Heart left ventricle (tissue), 16 donors: ENCODE data around the gene ABCB9. TPM values are rescaled to one million over a fixed set of nuclear protein-coding genes. Genes with fewer than 3 reads are reported as not detected.

ENCODE experiments used
- ATAC-seq, 4 donors: fragments of 200-7000 bp; cut with Tn5 transposase; one replicate each; pipeline ENCODE4 v1.9.1; 2020 to 2022; ENCODE audit warnings: moderate library complexity in 4 of 4, mild to moderate bottlenecking in 3 of 4, moderate number of reproducible peaks in 1 of 4
- DNase-seq, 5 donors: peaks; one replicate each; pipeline ENCODE4 v3.0.0-alpha.2; 2020
- H3K27ac ChIP-seq, 12 donors: fragments of 200-600 bp; sonication (generic) in 4 of 12; one replicate each; pipeline versions ENCODE4 v1.5.0 to v1.8.0; 2016 to 2022; ENCODE audit warnings: mild to moderate bottlenecking in 2 of 12
- H3K27me3 ChIP-seq, 9 donors: fragments of 200-600 bp; sonication (generic) in 2 of 9; one replicate each; pipeline versions ENCODE4 v1.5.1 to v1.8.0; 2016 to 2022; ENCODE audit warnings: mild to moderate bottlenecking in 3 of 9
- H3K36me3 ChIP-seq, 9 donors: fragments of 200-600 bp; sonication (generic) in 2 of 9; one replicate each; pipeline versions ENCODE4 v1.5.0 to v1.8.0; 2018 to 2022; ENCODE audit warnings: mild to moderate bottlenecking in 2 of 9
- H3K4me1 ChIP-seq, 12 donors: fragments of 200-600 bp; sonication (generic) in 4 of 12; one replicate each; pipeline versions ENCODE4 v1.5.0 to v1.8.0; 2016 to 2022; ENCODE audit warnings: mild to moderate bottlenecking in 3 of 12
- H3K4me3 ChIP-seq, 12 donors: fragments of 200-600 bp; sonication (generic) in 4 of 12; one replicate each; pipeline versions ENCODE4 v1.5.0 to v1.8.0; 2017 to 2022; ENCODE audit warnings: mild to moderate bottlenecking in 9 of 12, moderate library complexity in 4 of 12
- H3K9me3 ChIP-seq, 12 donors: fragments of 200-600 bp; sonication (generic) in 4 of 12; one replicate each; pipeline versions ENCODE4 v1.5.0 to v1.8.0; 2016 to 2022; ENCODE audit warnings: mild to moderate bottlenecking in 1 of 12
- POLR2A ChIP-seq, 2 donors: fragments of 450-650 bp; IDR thresholded peaks; one replicate each; pipeline ENCODE4 v1.6.1; 2017; ENCODE audit warnings: antibody characterized with exemption in 2 of 2, mild to moderate bottlenecking in 2 of 2, moderate library complexity in 2 of 2
- WGBS, 4 donors: extraction: QIAGEN DNeasy Blood & Tissue Kit in 2 of 4; methylation state at CpG; one replicate each; pipeline versions ENCODE4 v1.1.5 to v1.1.7; 2013 to 2018; 5-methylcytosine and 5-hydroxymethylcytosine counted together
- intact Hi-C, 10 donors: fragments of 100-400 bp; cut with DNase I; formaldehyde crosslinking; loops; one replicate each; pipeline versions ENCODE4 v1.11.1 to v1.14.2; 2022
- polyA plus RNA-seq, 2 donors: library from polyadenylated mRNA; stranded (reverse); fragments of 200-250 nt; gene quantifications; one replicate each; pipeline ENCODE4 v1.2.3, GENCODE V29; 2013
- total RNA-seq, 9 donors: library from RNA; depleted of rRNA in 2 of 9; stranded (reverse); fragments of >200 nt in 2 of 9; fragmentation: NEBNext Ultra II Directional in 3 of 9; extraction: Animal tissue kit (Norgen Biotek cat#: 25700) in 3 of 9; gene quantifications; one replicate each; pipeline versions ENCODE4 v1.1.0 to v1.2.4, GENCODE V29; 2016 to 2023
- TF ChIP-seq, protein P1 (sequence below), 12 donors: fragments of 200-600 bp; sonication (generic) in 4 of 12; IDR thresholded peaks; one replicate each; pipeline versions ENCODE4 v1.5.0 to v1.8.0; 2018 to 2022; ENCODE audit warnings: antibody characterized with exemption in 12 of 12, mild to moderate bottlenecking in 5 of 12
- donor health status: ischemic (EF 13 %, LVEDD 7.1; RV severe dilation, severe dysfunction).
- donor health status: healthy with polysubstance abuse.
- donor health status: DM: no; HTN: yes; CAD: no.
- donor health status: DM: no; HTN: no; CAD: no.
- donor health status: ischemic (EF 25% LVEDD 6.9; RV normal size, moderate dysfunction).
- donor health status: ischemic (EF 25% LVEDD 5.7; RV mildly dilated, moderate dysfunction).
- donor health status: healthy.
- donor health status: DM: yes; HTN: yes; CAD: no.
- donor health status: ischemic (EF 35%, LVEDD 5.7; RV mildly dilated, moderate dysfunction).
- donor health status: nonischemic (EF 11% LVEDD 7.7; RV severe dilation, severe dysfunction).
- donor health status: DM: yes; HTN: yes; CAD: no.
- donor health status: PGD.
- donor health status: ischemic (EF 29% LVEDD 5.4; RV normal size, mild dysfunction).
- donor health status: nonischemic (EF 23%, LVEDD 6.1; RV moderate dilation, normal function).

The ABCB9 gene
- total and polyA plus RNA-seq, 11 donors, result 3.1 to 8.6 (median 4.6) TPM

DNA sequence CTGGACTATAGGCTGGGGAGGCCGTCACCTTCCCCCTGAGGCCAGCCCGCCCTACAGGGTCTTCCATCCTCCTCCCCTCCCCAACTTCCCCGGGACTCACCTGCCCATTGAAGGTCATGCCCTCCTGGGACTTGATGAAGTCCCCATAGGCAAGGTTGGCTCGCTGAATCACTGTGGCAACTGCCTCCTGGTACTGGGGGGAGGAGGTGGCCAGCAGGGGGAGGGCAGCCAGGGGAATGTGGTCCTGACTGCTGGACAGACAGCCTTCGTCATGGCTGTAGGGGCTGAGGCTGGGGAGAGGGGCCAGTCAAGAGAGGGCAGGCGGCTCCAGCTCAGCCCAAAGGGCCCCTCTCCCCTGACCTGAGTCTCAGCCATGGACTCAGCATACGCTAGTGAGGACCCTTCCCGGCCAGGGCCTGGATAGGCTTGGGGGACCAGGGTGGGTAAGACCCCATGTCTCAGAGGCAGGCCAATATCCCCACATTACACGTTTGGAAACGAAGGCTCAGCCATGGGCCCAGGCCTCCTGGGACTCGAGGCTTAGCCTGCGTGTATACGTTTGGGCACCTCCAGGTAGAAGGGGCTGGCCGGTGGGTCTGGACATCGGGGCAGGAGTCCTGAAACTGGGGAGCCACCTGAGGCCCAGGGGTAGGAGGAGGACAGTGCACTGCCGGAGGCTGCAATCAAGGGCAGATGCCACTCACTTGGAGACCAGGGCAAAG is 30.5 kb upstream of the ABCB9 start:
- peaks cover 0 to 62% (median 22%) of the 10 kb centered on the region in 9 donors for H3K36me3 ChIP-seq
- no peak overlapping the region for H3K4me3 ChIP-seq
- intact Hi-C loops, result no loop called here
- no peak for ATAC-seq
- peaks cover 0 to 27% (median 4%) of the 10 kb centered on the region in 12 donors for H3K4me1 ChIP-seq
- no peaks in the 10 kb centered on the region for H3K9me3 ChIP-seq
- 93 to 97% (median 94%) methylated on average over 12 to 16 of the region's 16 CpGs for WGBS, 4 donors
- peak in 1 of 5 donors; percentile 54 for DNase-seq
- H3K27ac ChIP-seq, result no peak overlapping the region
- no peaks in the 10 kb centered on the region for H3K27me3 ChIP-seq
- TF ChIP-seq, protein P1, sequence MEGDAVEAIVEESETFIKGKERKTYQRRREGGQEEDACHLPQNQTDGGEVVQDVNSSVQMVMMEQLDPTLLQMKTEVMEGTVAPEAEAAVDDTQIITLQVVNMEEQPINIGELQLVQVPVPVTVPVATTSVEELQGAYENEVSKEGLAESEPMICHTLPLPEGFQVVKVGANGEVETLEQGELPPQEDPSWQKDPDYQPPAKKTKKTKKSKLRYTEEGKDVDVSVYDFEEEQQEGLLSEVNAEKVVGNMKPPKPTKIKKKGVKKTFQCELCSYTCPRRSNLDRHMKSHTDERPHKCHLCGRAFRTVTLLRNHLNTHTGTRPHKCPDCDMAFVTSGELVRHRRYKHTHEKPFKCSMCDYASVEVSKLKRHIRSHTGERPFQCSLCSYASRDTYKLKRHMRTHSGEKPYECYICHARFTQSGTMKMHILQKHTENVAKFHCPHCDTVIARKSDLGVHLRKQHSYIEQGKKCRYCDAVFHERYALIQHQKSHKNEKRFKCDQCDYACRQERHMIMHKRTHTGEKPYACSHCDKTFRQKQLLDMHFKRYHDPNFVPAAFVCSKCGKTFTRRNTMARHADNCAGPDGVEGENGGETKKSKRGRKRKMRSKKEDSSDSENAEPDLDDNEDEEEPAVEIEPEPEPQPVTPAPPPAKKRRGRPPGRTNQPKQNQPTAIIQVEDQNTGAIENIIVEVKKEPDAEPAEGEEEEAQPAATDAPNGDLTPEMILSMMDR (IDR thresholded peaks at IDR 0.05), result no peak
- TF ChIP-seq POLR2A (IDR thresholded peaks at IDR 0.05), result no peak

DNA sequence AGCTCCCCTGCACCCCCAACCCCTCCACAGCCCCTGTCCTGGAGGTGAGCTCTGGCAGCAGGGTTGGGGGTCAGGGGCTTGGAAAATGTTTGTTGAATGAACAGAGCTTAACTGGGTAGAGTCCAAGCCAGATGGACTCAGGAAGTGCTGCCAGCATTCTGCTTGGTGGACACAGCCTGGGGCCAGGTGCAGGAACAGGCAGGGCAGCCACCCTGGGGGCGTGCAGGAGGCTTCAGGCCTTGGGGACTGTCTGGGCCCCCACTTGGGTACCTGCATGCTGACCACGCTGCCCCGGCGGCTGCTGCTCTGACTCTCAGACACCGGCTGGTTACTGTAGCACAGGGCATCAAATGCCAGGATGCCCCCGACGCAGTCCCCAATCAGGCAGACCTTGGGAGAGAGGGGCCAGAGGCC is 29.9 kb upstream of the ABCB9 start:
- H3K27ac ChIP-seq, result no peak overlapping the region
- H3K9me3 ChIP-seq, result no peaks in the 10 kb centered on the region
- intact Hi-C loops, result no loop called here
- peaks cover 0 to 68% (median 22%) of the 10 kb centered on the region in 9 donors for H3K36me3 ChIP-seq
- TF ChIP-seq POLR2A (IDR thresholded peaks at IDR 0.05), result no peak
- H3K4me3 ChIP-seq, result no peak overlapping the region
- no peak for ATAC-seq
- H3K4me1 ChIP-seq, result peaks cover 0 to 27% (median 4%) of the 10 kb centered on the region in 12 donors
- DNase-seq, result peak in 1 of 5 donors; percentile 40
- no peaks in the 10 kb centered on the region for H3K27me3 ChIP-seq
- WGBS, 4 donors, result 88 to 98% (median 94%) methylated on average over 6 to 7 of the region's 7 CpGs

DNA sequence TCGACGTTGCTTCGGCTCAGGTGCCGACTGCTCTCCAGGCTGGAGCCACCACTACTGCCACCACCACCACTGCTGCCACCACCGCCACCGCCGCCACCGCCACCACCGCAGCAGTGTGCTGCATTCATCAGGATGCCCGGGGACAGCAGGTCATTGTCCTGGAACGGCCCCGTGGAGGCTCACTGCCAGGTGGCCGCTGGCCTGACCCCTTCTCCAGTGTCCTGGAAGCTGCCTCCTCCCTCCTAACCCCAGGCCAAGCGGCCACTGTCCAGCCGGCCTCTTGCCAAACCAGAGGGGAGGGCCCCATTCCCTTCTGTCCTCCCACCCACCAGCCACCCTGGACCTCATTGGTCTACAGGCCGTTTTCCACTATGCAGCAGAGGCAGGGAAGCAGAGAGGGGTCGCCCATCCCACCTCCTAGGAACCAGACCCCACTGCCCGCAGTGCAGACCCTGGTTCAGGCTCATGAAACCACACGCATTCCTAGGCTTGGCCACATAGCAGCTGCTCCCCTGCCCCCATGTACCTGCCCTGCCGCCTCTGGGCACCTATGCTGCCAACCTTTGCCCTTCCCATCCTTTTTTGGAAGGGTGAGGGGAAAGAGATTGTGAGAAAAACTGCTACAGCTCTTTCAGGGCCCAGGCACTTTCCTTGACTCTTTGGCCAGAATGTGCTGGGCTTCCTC is 29.4 kb upstream of the ABCB9 start:
- Histone ChIP-seq H3K36me3 (peaks cover 0 to 68% (median 17%) of the 10 kb centered on the region in 9 donors), H3K27me3 (no peaks in the 10 kb centered on the region), H3K9me3 (no peaks in the 10 kb centered on the region), H3K4me3 (no peak overlapping the region), H3K4me1 (peaks cover 0 to 27% (median 4%) of the 10 kb centered on the region in 12 donors), H3K27ac (peak overlapping the region in 1 of 12 donors; percentile 33)
- WGBS, 4 donors, result 57 to 81% (median 75%) methylated on average over 5 to 20 of the region's 20 CpGs
- intact Hi-C loops, result no loop called here
- peak; percentile 25 to 38 (median 30) for ATAC-seq
- TF ChIP-seq, protein P1 (IDR thresholded peaks at IDR 0.05), result no peak
- TF ChIP-seq POLR2A (IDR thresholded peaks at IDR 0.05), result no peak
- peak in 3 of 5 donors; percentile 56 to 73 (median 62) for DNase-seq

DNA sequence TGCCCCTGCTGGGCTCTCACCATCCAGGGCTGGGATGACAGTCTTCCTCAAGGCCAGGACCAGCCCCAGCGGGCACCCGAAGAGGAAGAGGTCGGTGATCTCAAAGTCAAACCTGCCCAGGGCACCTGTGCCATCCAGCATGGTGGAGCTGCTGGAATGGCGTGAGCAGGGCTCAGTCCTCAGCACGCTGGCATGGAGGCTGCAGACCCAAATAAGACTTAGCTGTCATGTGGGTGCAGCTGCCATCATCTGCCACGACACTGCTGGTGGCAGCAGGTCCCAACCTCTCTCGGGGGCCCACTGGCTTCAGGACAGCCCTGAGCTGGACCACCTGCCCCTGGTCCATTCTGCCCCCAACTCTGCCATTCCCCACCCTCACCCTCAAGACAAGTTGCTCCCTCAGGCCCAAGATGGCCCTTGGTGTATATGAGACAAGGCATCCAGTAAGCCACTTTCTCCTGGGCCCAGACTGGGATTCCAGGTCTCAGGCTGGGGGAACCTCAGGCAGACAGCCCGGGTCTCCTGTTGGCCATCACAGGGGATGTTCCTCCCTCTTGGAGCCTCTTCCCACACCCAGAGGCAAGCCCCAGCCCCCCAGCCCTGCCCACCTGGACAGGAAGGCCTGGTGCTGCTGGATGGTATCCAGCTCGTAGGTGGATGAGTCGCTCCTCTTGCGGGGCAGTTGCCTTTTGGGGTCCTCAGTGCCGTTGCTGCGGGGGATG is 28.7 kb upstream of the ABCB9 start:
- Histone ChIP-seq H3K27me3 (no peaks in the 10 kb centered on the region), H3K27ac (peak overlapping the region in 1 of 12 donors; percentile 33), H3K9me3 (no peaks in the 10 kb centered on the region), H3K4me3 (no peak overlapping the region), H3K4me1 (peaks cover 0 to 27% (median 4%) of the 10 kb centered on the region in 12 donors), H3K36me3 (peaks cover 0 to 68% (median 14%) of the 10 kb centered on the region in 9 donors)
- TF ChIP-seq POLR2A (IDR thresholded peaks at IDR 0.05), result no peak
- TF ChIP-seq, protein P1 (IDR thresholded peaks at IDR 0.05), result no peak
- intact Hi-C loops, result no loop called here
- ATAC-seq, result no peak
- DNase-seq, result peak in 2 of 5 donors; percentile 23 to 41
- WGBS, 4 donors, result 89% methylated on average over 6 to 13 of the region's 13 CpGs
